HepG2 (cell line): ENCODE results near the gene CRTC2. TPM values are rescaled to one million over a fixed set of nuclear protein-coding genes. Genes with fewer than 3 reads are reported as not detected.

ENCODE experiments used
- ATAD3A ChIP-seq: sonication (generic); formaldehyde crosslinking; IDR thresholded peaks from 2 replicates; pipeline ENCODE4 v1.4.0; 2020; ENCODE audit warnings: missing genetic modification reagents
- CBX2 ChIP-seq, 2 experiments: fragments of 200-600 bp in 1 of 2; sonication (generic); formaldehyde crosslinking in 1 of 2; IDR thresholded peaks; 2 replicates each; pipeline versions ENCODE4 v1.7.0 to v1.8.1; 2018 to 2022; ENCODE audit warnings: low read depth in 2 of 2, low read length in 1 of 2, mild to moderate bottlenecking in 1 of 2, missing genetic modification reagents in 1 of 2
- ERF ChIP-seq: IDR thresholded peaks from 2 replicates; pipeline ENCODE4 v1.6.1; 2018; ENCODE audit warnings: missing biosample characterization, missing genetic modification reagents
- GFI1 ChIP-seq: sonication (generic); formaldehyde crosslinking; IDR thresholded peaks from 2 replicates; pipeline ENCODE4 v1.5.0; 2020; ENCODE audit warnings: missing genetic modification reagents, mild to moderate bottlenecking, borderline replicate concordance
- HDAC1 ChIP-seq: sonication (generic); formaldehyde crosslinking; IDR thresholded peaks from 2 replicates; pipeline ENCODE4 v1.5.1; 2020; ENCODE audit warnings: mild to moderate bottlenecking, missing genetic modification reagents
- HIVEP1 ChIP-seq: sonication (generic); formaldehyde crosslinking; IDR thresholded peaks from 2 replicates; pipeline ENCODE4 v1.4.0; 2020; ENCODE audit warnings: mild to moderate bottlenecking, missing genetic modification reagents
- KMT2A ChIP-seq: sonication (generic); formaldehyde crosslinking; IDR thresholded peaks from 2 replicates; pipeline ENCODE4 v1.4.0; 2020; ENCODE audit warnings: missing genetic modification reagents
- MXD3 ChIP-seq: IDR thresholded peaks from 2 replicates; pipeline ENCODE4 v1.6.1; 2016; ENCODE audit warnings: mild to moderate bottlenecking, missing biosample characterization, missing genetic modification reagents
- RBAK ChIP-seq: sonication (generic); formaldehyde crosslinking; IDR thresholded peaks from 2 replicates; pipeline ENCODE4 v1.5.1; 2020; ENCODE audit warnings: mild to moderate bottlenecking, missing genetic modification reagents
- SIX1 ChIP-seq: sonication (generic); formaldehyde crosslinking; IDR thresholded peaks from 2 replicates; pipeline ENCODE4 v1.4.0; 2020; ENCODE audit warnings: missing genetic modification reagents, borderline replicate concordance
- TAF1 ChIP-seq: sonication (generic); formaldehyde crosslinking; IDR thresholded peaks from 2 replicates; pipeline ENCODE4 v1.4.0; 2020; ENCODE audit warnings: missing genetic modification reagents
- TCF7 ChIP-seq: sonication (generic); IDR thresholded peaks from 2 replicates; pipeline ENCODE4 v1.6.1; 2016; ENCODE audit warnings: antibody characterized with exemption, low read depth
- ZBTB21 ChIP-seq: sonication (generic); formaldehyde crosslinking; IDR thresholded peaks from 2 replicates; pipeline ENCODE4 v1.4.0; 2020; ENCODE audit warnings: missing genetic modification reagents
- ZEB1 ChIP-seq: IDR thresholded peaks from 2 replicates; pipeline ENCODE4 v1.6.1; 2012; ENCODE audit warnings: mild to moderate bottlenecking, low read depth, inconsistent platforms; ENCODE audit not compliant: insufficient replicate concordance
- ZNF251 ChIP-seq: sonication (generic); formaldehyde crosslinking; IDR thresholded peaks from 2 replicates; pipeline ENCODE4 v1.9.0; 2021; ENCODE audit warnings: mild to moderate bottlenecking, missing genetic modification reagents
- ZNF253 ChIP-seq: sonication (generic); formaldehyde crosslinking; IDR thresholded peaks from 2 replicates; pipeline ENCODE4 v1.8.0; 2022; ENCODE audit warnings: mild to moderate bottlenecking, missing genetic modification reagents, borderline replicate concordance
- ZNF432 ChIP-seq: sonication (generic); formaldehyde crosslinking; IDR thresholded peaks from 2 replicates; pipeline ENCODE4 v1.5.0; 2020; ENCODE audit warnings: missing genetic modification reagents, mild to moderate bottlenecking, borderline replicate concordance
- ZNF7 ChIP-seq: IDR thresholded peaks from 2 replicates; pipeline ENCODE4 v1.6.1; 2016; ENCODE audit warnings: missing biosample characterization, missing genetic modification reagents
- polyA plus RNA-seq, 8 experiments: library from polyadenylated mRNA; depleted of rRNA in 3 of 8; stranded (reverse) in 7 of 8; unstranded in 1 of 8; fragments of >200 nt; fragmentation: Illumina TruSeq in 4 of 8; extraction: Trizol in 4 of 8; gene quantifications; 2 replicates each; pipeline versions ENCODE4 v1.2.1 to v1.2.3, GENCODE V29; 2011 to 2016; ENCODE audit warnings: low read depth in 4 of 8, missing spikeins in 1 of 8, mixed read lengths in 1 of 8; ENCODE audit not compliant: insufficient read depth in 1 of 8
- total RNA-seq, 5 experiments: library from RNA; depleted of rRNA; stranded (reverse); fragments of >200 nt; fragmentation: Illumina TruSeq; extraction: Trizol; gene quantifications; 2 replicates each; pipeline ENCODE4 v1.2.3, GENCODE V29; 2016; ENCODE audit warnings: low read depth in 1 of 5
- TF ChIP-seq, protein P1 (sequence below): sonication (generic); formaldehyde crosslinking; IDR thresholded peaks from 2 replicates; pipeline ENCODE4 v1.4.0; 2020; ENCODE audit warnings: mild to moderate bottlenecking, missing genetic modification reagents
- TF ChIP-seq, protein P2 (sequence below): sonication (generic); formaldehyde crosslinking; conservative IDR thresholded peaks from 2 replicates; pipeline ENCODE4 v1.4.0; 2020; ENCODE audit warnings: missing genetic modification reagents

Gene CRTC2
- total and polyA plus RNA-seq, 2 of the 13 experiments (the other 11 are each of a cell fraction or from before 2014, with no cell fraction given) = 6.1 to 26.7 TPM

DNA sequence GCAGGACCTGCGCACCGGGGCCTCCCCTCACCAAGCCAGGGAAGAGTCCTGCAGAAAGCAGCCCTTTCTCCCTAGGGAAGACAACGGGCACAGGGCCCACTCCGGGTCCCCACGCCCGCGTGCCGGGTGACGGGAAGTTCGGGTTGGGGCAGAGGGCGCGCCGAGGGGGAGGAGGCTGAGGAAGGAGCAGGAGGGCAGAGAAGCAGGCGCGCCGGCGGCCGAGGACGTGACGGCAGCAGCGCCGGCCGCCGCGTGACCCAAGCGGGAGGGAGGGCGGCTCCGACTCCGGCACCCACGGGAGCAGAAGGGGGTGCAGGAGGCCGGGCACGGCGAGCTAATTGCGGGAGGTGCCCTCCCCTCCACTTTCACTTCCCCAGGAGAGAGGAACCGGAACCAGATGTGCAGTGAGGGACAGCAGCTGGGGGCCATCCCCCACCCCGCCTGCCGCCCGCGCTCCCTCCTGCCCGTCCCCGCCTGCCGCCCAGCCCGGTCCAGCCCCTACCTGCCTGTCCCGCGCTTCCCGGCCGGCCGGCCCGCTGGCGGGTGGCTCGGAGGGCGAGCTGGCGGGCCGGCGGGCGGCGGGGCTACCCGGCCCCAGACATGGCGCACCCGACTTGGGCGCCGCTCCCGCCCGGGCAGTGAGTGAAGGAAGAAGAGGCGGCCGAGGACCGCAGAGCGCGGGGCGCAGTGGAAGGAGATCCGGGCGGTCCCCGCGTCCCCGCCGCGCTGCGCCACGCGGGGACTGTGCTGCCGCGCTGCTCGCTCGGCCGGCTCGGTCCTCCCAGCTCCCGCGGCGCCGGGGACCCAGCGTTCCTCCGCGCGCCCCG is 12.4 kb downstream of the CRTC2 start (continued):
- TF ChIP-seq, protein P1, sequence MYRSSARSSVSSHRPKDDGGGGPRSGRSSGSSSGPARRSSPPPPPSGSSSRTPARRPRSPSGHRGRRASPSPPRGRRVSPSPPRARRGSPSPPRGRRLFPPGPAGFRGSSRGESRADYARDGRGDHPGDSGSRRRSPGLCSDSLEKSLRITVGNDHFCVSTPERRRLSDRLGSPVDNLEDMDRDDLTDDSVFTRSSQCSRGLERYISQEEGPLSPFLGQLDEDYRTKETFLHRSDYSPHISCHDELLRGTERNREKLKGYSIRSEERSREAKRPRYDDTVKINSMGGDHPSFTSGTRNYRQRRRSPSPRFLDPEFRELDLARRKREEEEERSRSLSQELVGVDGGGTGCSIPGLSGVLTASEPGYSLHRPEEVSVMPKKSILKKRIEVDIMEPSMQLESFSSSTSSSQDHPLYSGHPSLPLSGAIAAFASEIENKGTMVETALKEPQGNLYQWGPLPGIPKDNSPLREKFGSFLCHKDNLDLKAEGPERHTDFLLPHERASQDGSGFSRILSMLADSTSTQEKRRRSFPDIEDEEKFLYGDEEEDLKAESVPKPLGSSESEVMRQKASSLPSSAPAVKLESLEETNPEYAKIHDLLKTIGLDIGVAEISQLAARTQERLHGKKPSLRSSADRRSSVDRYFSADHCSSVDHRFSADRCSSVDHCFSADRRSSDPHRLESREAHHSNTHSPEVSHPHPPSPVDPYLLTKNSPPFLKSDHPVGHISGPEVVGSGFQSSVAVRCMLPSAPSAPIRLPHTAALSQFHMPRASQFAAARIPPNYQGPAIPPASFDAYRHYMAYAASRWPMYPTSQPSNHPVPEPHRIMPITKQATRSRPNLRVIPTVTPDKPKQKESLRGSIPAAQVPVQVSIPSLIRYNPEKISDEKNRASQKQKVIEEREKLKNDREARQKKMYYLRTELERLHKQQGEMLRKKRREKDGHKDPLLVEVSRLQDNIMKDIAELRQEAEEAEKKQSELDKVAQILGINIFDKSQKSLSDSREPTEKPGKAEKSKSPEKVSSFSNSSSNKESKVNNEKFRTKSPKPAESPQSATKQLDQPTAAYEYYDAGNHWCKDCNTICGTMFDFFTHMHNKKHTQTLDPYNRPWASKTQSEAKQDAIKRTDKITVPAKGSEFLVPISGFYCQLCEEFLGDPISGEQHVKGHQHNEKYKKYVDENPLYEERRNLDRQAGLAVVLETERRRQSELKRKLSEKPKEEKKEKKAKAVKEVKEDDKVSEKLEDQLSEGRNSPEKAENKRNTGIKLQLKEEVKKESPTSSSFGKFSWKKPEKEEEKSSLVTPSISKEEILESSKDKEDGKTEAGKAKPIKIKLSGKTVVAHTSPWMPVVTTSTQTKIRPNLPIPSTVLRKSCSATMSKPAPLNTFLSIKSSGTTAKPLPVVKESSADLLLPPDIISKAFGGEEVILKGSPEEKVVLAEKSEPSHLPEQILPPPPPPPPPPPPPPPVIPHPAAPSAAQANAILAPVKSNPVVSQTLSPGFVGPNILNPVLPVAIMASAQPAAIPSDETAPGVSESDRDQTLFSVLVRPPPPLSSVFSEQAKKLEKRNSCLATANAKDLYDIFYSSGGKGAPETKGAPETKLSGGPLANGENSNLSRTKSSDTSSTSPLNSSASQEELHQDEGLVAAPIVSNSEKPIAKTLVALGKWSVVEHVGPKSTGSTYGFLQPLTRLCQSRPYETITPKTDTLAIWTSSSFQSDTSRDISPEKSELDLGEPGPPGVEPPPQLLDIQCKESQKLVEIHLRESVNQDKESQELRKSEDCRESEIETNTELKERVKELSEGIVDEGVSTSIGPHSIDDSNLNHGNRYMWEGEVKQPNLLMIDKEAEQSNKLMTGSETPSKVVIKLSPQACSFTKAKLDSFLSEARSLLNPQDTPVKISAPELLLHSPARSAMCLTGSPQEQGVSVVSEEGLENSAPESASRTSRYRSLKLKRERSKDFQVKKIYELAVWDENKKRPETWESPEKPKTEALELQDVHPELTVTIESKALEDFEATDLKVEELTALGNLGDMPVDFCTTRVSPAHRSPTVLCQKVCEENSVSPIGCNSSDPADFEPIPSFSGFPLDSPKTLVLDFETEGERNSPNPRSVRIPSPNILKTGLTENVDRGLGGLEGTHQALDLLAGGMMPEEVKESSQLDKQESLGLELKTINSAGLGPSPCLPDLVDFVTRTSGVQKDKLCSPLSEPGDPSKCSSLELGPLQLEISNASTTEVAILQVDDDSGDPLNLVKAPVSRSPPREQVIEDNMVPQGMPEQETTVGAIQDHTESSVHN = no peak
- TF ChIP-seq CBX2 (IDR thresholded peaks at IDR 0.05; ENCODE audit: low read depth, low read length) (no peak), CBX2 (CRISPR knock-in tag; IDR thresholded peaks at IDR 0.05; ENCODE audit: low read depth) (no peak), ZBTB21 (CRISPR knock-in tag) (no peak), ZNF7 (CRISPR knock-in tag) (no peak), ERF (CRISPR knock-in tag) (peak; percentile 17; the same call in 1 of the 2 replicates), HIVEP1 (CRISPR knock-in tag) (no peak), RBAK (CRISPR knock-in tag) (no peak), ATAD3A (no peak), MXD3 (CRISPR knock-in tag) (no peak), TCF7 (no peak), ZEB1 (no peak), GFI1 (CRISPR knock-in tag) (no peak), ZNF432 (CRISPR knock-in tag) (no peak), ZNF251 (CRISPR knock-in tag) (no peak), TAF1 (CRISPR knock-in tag) (no peak; the same call in 1 of the 2 replicates), ZNF253 (no peak), KMT2A (CRISPR knock-in tag) (peak; percentile 72; the same call in 1 of the 2 replicates), HDAC1 (CRISPR knock-in tag) (peak; percentile 45; the same call in 1 of the 2 replicates), SIX1 (CRISPR knock-in tag) (no peak)
- TF ChIP-seq, protein P2, sequence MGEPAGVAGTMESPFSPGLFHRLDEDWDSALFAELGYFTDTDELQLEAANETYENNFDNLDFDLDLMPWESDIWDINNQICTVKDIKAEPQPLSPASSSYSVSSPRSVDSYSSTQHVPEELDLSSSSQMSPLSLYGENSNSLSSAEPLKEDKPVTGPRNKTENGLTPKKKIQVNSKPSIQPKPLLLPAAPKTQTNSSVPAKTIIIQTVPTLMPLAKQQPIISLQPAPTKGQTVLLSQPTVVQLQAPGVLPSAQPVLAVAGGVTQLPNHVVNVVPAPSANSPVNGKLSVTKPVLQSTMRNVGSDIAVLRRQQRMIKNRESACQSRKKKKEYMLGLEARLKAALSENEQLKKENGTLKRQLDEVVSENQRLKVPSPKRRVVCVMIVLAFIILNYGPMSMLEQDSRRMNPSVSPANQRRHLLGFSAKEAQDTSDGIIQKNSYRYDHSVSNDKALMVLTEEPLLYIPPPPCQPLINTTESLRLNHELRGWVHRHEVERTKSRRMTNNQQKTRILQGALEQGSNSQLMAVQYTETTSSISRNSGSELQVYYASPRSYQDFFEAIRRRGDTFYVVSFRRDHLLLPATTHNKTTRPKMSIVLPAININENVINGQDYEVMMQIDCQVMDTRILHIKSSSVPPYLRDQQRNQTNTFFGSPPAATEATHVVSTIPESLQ = no peak
